Neural progenitor cell (in vitro differentiated cells): ENCODE data around the gene MRTFB.

Source experiments
- EZH2 ChIP-seq: fragments of 200-600 bp; sonication (generic); IDR thresholded peaks from 2 replicates; pipeline ENCODE4 v1.6.1; 2017; ENCODE audit warnings: antibody characterized with exemption, mild to moderate bottlenecking, moderate library complexity
- EZH2phosphoT487 ChIP-seq: fragments of 200-600 bp; sonication (generic); IDR thresholded peaks from 2 replicates; pipeline ENCODE4 v1.6.1; 2017; ENCODE audit warnings: antibody characterized with exemption
- TF ChIP-seq, protein P1 (sequence below): fragments of 200-600 bp; sonication (generic); IDR thresholded peaks from 2 replicates; pipeline ENCODE4 v1.5.1; 2017; ENCODE audit warnings: antibody characterized with exemption, mild to moderate bottlenecking

DNA sequence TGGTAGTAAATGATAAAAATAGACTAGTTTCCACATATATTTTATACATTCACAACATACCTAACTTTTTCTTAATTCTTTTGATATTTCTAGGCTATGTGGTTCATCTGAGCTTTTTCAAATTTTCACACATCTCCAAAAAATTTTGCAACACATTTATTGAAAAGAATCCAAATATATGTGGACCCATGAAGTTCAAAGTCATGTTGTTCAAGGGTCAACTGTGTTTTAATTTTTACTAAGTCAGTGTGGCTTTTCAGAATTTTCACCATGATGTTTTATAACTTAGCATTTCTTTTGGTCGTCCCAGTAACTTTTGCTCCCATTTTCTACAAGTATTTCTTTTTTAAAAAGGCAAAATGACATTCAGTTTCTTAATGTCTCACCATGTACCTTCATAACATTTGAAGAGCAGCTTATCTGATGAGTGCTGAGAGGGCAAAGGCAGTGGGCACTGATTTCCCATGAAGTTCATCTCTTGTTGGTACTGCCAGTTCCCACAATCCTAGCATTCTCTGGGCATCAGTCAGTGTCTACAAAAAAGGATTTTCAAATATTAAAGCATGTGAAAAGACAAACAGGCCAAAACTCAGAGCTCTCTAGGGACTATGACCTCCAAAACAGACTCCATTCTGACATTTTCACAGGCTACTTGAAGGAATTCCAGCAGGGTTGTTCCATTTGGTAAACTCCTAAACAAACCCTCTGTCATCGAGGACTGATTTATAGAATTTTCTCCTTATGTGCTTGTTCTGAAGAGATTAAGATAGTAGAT is 80.3 kb downstream of the MRTFB start:
- TF ChIP-seq, protein P1, sequence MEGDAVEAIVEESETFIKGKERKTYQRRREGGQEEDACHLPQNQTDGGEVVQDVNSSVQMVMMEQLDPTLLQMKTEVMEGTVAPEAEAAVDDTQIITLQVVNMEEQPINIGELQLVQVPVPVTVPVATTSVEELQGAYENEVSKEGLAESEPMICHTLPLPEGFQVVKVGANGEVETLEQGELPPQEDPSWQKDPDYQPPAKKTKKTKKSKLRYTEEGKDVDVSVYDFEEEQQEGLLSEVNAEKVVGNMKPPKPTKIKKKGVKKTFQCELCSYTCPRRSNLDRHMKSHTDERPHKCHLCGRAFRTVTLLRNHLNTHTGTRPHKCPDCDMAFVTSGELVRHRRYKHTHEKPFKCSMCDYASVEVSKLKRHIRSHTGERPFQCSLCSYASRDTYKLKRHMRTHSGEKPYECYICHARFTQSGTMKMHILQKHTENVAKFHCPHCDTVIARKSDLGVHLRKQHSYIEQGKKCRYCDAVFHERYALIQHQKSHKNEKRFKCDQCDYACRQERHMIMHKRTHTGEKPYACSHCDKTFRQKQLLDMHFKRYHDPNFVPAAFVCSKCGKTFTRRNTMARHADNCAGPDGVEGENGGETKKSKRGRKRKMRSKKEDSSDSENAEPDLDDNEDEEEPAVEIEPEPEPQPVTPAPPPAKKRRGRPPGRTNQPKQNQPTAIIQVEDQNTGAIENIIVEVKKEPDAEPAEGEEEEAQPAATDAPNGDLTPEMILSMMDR: no peak
- TF ChIP-seq EZH2: no peak
- no peak for TF ChIP-seq EZH2phosphoT487
